HK-2 (cell line): Measurements from ENCODE around the gene LAMB2.

Source experiments
- DNase-seq: peaks from one replicate; pipeline ENCODE4 v3.0.0-alpha.2; 2018; ENCODE audit not compliant: unreplicated experiment

Gene LAMB2

DNA sequence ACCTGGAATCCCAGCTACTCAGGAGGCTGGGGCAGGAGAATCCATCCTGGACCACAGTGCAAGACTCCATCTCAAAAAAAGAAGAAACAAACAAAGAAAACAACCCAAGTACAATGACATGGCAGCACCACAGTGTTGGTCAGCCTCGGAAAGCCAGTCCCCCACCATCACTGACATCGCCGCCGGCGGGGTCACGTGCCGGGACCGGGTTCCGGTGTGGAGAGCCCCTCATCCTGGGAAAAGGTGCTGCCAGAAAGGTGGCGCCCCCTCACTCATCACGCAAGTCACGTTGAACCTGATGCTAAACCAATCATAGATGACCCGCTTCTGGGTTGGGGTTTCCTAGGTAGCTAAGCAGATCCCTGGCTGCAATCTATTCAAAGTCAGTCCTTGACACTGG is 56.7 kb downstream of the LAMB2 start:
- DNase-seq = no peak
